ENCODE results near the gene CALN1. TPM values are rescaled to one million over a fixed set of nuclear protein-coding genes. Genes with fewer than 3 reads are reported as not detected.

The CALN1 gene
- total and polyA plus RNA-seq, 2 experiments from 2014 or later = 7.6 to 14.5 TPM

DNA sequence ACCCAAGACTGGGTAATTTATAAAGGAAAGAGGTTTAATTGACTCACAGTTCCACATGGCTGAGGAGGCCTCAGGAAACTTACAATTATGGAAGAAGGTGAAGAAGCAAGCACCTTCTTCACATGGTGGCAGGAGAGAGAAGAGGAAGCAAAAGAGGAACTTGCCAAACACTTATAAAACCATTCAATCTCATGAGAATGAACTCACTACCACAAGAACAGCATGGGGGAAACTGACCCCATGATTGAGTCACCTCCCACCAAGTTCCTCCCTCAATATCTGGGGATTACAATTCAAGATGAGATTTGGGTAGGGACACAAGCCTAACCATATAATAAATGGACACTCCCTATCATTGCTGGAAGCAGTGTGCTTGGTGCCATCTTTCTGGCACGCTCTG lies 506.3 kb downstream of the CALN1 start (continued):
- TF ChIP-seq, protein P1, sequence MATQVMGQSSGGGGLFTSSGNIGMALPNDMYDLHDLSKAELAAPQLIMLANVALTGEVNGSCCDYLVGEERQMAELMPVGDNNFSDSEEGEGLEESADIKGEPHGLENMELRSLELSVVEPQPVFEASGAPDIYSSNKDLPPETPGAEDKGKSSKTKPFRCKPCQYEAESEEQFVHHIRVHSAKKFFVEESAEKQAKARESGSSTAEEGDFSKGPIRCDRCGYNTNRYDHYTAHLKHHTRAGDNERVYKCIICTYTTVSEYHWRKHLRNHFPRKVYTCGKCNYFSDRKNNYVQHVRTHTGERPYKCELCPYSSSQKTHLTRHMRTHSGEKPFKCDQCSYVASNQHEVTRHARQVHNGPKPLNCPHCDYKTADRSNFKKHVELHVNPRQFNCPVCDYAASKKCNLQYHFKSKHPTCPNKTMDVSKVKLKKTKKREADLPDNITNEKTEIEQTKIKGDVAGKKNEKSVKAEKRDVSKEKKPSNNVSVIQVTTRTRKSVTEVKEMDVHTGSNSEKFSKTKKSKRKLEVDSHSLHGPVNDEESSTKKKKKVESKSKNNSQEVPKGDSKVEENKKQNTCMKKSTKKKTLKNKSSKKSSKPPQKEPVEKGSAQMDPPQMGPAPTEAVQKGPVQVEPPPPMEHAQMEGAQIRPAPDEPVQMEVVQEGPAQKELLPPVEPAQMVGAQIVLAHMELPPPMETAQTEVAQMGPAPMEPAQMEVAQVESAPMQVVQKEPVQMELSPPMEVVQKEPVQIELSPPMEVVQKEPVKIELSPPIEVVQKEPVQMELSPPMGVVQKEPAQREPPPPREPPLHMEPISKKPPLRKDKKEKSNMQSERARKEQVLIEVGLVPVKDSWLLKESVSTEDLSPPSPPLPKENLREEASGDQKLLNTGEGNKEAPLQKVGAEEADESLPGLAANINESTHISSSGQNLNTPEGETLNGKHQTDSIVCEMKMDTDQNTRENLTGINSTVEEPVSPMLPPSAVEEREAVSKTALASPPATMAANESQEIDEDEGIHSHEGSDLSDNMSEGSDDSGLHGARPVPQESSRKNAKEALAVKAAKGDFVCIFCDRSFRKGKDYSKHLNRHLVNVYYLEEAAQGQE (IDR thresholded peaks at IDR 0.05; ENCODE audit: unreplicated experiment) = no peak
- TF ChIP-seq POLR2AphosphoS5 (IDR thresholded peaks at IDR 0.05; ENCODE audit: low read depth) (no peak), EZH2phosphoT487 (IDR thresholded peaks at IDR 0.05; ENCODE audit: unreplicated experiment) (no peak), JUNB (IDR thresholded peaks at IDR 0.05; ENCODE audit: unreplicated experiment) (no peak), STAT1 (IDR thresholded peaks at IDR 0.05; ENCODE audit: unreplicated experiment) (no peak), CREB1 (CRISPR knock-in tag; IDR thresholded peaks at IDR 0.05; ENCODE audit: low read depth) (no peak), ZNF331 (CRISPR knock-in tag; IDR thresholded peaks at IDR 0.05; ENCODE audit: low read depth) (no peak)

DNA sequence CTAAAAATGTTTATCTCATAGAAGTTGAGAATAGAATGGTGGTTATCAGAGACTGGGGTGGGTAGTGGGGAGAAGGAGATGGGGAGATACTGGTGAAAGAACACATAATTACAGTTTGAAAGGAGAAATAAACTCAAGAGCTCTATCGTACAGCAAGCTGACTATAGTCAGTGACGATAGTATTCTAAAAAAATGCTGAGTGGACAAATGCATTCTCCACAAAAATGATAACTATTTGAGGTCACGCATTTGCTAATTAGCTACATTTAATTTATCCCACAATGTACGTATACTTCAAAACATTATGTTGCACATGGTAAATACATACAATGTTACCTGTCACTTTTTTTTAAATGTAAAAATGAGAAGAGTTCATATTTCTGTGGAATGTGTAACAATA lies 507.7 kb downstream of the CALN1 start:
- Mint-ChIP-seq H3K27me3 (ENCODE audit: insufficient read depth, low read depth, poor library complexity) (no peaks in the 10 kb centered on the region), H3K27ac (no peak overlapping the region), H3K4me3 (no peak overlapping the region), H3K36me3 (ENCODE audit: low read depth) (no peaks in the 10 kb centered on the region; the same call in 2 of the 3 replicates), H3K9me3 (peaks cover 8% of the 10 kb centered on the region; the same call in 2 of the 3 replicates), H3K4me1 (no peaks in the 10 kb centered on the region; the same call in 2 of the 3 replicates)
- H3K9me2 ChIP-seq (ENCODE audit: insufficient read depth) = no peaks in the 10 kb centered on the region; the same call in 1 of the 2 replicates
- ATAC-seq (no peak), DNase-seq (ENCODE audit: low spot score) (no peak)
- no peaks in the 10 kb centered on the region for H3K36me3 ChIP-seq (ENCODE audit: insufficient read depth)
- no peaks in the 10 kb centered on the region for H3K27me3 ChIP-seq (ENCODE audit: insufficient read depth)
- H3K4me2 ChIP-seq = no peak overlapping the region
- H3K4me3 ChIP-seq = no peak overlapping the region
- H3K79me2 ChIP-seq (replicated peaks; ENCODE audit: insufficient read depth) = no peaks in the 10 kb centered on the region
- H3K27ac ChIP-seq (ENCODE audit: low read depth) = no peak overlapping the region
- no peaks in the 10 kb centered on the region for H3F3A ChIP-seq (replicated peaks; ENCODE audit: low read depth)
- no peaks in the 10 kb centered on the region for H4K20me1 ChIP-seq (replicated peaks; ENCODE audit: insufficient read depth)
- no peaks in the 10 kb centered on the region for H3K4me1 ChIP-seq (ENCODE audit: insufficient read depth)
- no peak overlapping the region for H2AFZ ChIP-seq
- TF ChIP-seq EZH2 (IDR thresholded peaks at IDR 0.05; ENCODE audit: low read depth, unreplicated experiment) = no peak
- TF ChIP-seq, protein P2, sequence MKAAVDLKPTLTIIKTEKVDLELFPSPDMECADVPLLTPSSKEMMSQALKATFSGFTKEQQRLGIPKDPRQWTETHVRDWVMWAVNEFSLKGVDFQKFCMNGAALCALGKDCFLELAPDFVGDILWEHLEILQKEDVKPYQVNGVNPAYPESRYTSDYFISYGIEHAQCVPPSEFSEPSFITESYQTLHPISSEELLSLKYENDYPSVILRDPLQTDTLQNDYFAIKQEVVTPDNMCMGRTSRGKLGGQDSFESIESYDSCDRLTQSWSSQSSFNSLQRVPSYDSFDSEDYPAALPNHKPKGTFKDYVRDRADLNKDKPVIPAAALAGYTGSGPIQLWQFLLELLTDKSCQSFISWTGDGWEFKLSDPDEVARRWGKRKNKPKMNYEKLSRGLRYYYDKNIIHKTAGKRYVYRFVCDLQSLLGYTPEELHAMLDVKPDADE (IDR thresholded peaks at IDR 0.05) = no peak
- no peak for TF ChIP-seq JUNB (IDR thresholded peaks at IDR 0.05; ENCODE audit: unreplicated experiment)
- no peak for TF ChIP-seq STAT1 (IDR thresholded peaks at IDR 0.05; ENCODE audit: unreplicated experiment)
- no peak for TF ChIP-seq NANOG (IDR thresholded peaks at IDR 0.05; ENCODE audit: borderline replicate concordance)
- TF ChIP-seq, protein P1 (IDR thresholded peaks at IDR 0.05; ENCODE audit: unreplicated experiment) = no peak
- no peak for TF ChIP-seq POLR2AphosphoS5 (IDR thresholded peaks at IDR 0.05; ENCODE audit: low read depth)
- no peak for TF ChIP-seq ZNF331 (CRISPR knock-in tag; IDR thresholded peaks at IDR 0.05; ENCODE audit: low read depth)
- TF ChIP-seq ZNF114 (CRISPR knock-in tag; IDR thresholded peaks at IDR 0.05) = no peak
- TF ChIP-seq EZH2phosphoT487 (IDR thresholded peaks at IDR 0.05; ENCODE audit: unreplicated experiment) = no peak
- TF ChIP-seq CREB1 (CRISPR knock-in tag; IDR thresholded peaks at IDR 0.05; ENCODE audit: low read depth) = no peak

Measured in GM23338 (cell line).